ENCODE results near the gene NPY4R.
"Not testable (repeated sequence)": the region's sequence is repeated elsewhere in the genome, so short reads cannot be mapped to it uniquely, and the experiment has no call there.

The NPY4R gene, protein sequence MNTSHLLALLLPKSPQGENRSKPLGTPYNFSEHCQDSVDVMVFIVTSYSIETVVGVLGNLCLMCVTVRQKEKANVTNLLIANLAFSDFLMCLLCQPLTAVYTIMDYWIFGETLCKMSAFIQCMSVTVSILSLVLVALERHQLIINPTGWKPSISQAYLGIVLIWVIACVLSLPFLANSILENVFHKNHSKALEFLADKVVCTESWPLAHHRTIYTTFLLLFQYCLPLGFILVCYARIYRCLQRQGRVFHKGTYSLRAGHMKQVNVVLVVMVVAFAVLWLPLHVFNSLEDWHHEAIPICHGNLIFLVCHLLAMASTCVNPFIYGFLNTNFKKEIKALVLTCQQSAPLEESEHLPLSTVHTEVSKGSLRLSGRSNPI

GRCh38 chr10:46465765-46466164 is at the start of gene NPY4R:
Gene NPY4R (minus strand): TSS chr10:46465958. CDS start chr10:46462635, 3,323 bp downstream.
- H3K27ac Mint-ChIP-seq; H3K4me3 Mint-ChIP-seq; H3K27me3 Mint-ChIP-seq; H3K9me3 Mint-ChIP-seq (ENCODE audit: low read depth); H3K36me3 Mint-ChIP-seq; H3K4me1 Mint-ChIP-seq (ENCODE audit: low read depth): not testable (repeated sequence)

- no peaks in the 10 kb centered on the region for H3K4me1 Mint-ChIP-seq (ENCODE audit: low read depth)
- no peak overlapping the region for H3K4me3 Mint-ChIP-seq
- peaks cover 3% of the 10 kb centered on the region for H3K27me3 Mint-ChIP-seq
- no peaks in the 10 kb centered on the region for H3K36me3 Mint-ChIP-seq
- no peaks in the 10 kb centered on the region for H3K9me3 Mint-ChIP-seq (ENCODE audit: low read depth)
- no peak overlapping the region for H3K27ac Mint-ChIP-seq
These were observed 49.6 kb upstream of the NPY4R start for GRCh38 chr10:46515366-46515765.

- peaks cover 3% of the 10 kb centered on the region for H3K27me3 Mint-ChIP-seq
- no peaks in the 10 kb centered on the region for H3K4me1 Mint-ChIP-seq (ENCODE audit: low read depth)
- H3K9me3 Mint-ChIP-seq (ENCODE audit: low read depth), result no peaks in the 10 kb centered on the region
These were observed 49.1 kb upstream of the NPY4R start for GRCh38 chr10:46514899-46515298.

GRCh38 chr10:46514431-46514861 is 48.7 kb upstream of the NPY4R start:
- Mint-ChIP-seq H3K27me3 (peaks cover 3% of the 10 kb centered on the region), H3K9me3 (ENCODE audit: low read depth) (no peaks in the 10 kb centered on the region), H3K27ac (no peak overlapping the region), H3K36me3 (no peaks in the 10 kb centered on the region), H3K4me1 (ENCODE audit: low read depth) (no peaks in the 10 kb centered on the region), H3K4me3 (no peak overlapping the region)

More at GRCh38 chr10:46514899-46515298, 49.1 kb upstream of the NPY4R start:
- Mint-ChIP-seq H3K4me3 (no peak overlapping the region), H3K27ac (no peak overlapping the region), H3K36me3 (no peaks in the 10 kb centered on the region)

DNA sequence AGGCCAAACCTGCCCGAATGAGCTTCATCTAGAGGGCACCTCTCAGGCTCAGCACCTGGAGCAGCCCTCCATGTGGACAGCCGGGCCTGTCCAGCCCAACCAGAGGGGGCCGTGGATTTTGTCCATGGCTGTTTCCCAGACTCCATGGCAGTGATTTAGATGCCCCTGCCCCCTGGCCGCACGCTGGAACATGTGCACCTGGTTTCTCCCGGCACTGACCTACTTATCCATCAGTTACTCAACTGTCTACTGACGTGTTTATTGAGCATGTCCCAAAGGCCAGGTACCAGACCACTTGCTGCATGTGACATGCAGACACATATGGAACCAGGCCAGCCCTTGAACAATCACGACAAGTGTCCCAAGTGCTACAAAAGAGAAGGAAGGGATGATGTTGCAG is 47.6 kb upstream of the NPY4R start:
- not testable (repeated sequence) for H3K27ac Mint-ChIP-seq; H3K4me1 Mint-ChIP-seq (ENCODE audit: low read depth); H3K9me3 Mint-ChIP-seq (ENCODE audit: low read depth); H3K27me3 Mint-ChIP-seq; H3K4me3 Mint-ChIP-seq; H3K36me3 Mint-ChIP-seq

DNA sequence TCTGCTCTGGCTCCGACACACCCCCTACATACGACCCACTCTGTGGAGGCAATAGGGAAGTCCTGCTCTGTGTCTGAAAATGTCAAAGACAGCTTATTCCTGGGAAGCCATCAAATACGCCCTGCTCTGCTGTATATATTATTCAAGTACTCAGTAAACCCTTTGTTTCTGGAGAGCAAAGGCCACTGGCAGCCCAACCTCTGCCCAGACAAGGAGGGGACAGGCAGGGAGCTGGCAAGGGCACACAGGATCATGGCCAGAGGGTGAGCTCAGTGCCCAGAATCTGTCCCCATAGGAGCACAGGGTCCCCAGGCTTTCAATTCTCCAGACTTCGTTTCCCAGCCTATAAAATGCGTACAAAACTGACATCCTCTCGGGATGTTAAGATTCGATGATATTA is 47.0 kb upstream of the NPY4R start:
- not testable (repeated sequence) for H3K9me3 Mint-ChIP-seq (ENCODE audit: low read depth); H3K4me1 Mint-ChIP-seq (ENCODE audit: low read depth); H3K27me3 Mint-ChIP-seq; H3K36me3 Mint-ChIP-seq; H3K4me3 Mint-ChIP-seq; H3K27ac Mint-ChIP-seq

DNA sequence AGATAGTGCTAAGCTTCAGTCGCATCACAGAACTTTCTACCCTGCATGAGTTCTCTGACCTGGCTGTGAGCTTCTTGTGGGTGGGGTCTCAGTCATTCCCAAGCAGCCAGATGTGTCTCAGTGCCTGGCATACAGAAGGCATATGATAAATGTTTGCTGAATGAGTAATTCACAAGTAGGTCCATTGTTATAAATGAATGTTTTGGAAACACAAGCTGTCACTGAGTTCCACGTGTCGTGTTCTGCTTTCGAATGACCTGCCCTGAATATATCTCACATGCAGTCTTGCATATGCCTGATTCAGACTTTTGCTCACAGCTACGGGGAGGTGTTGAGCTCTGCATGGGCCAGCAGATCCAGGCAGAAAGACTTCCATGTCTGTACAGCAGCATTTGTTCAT is 46.2 kb upstream of the NPY4R start:
- not testable (repeated sequence) for H3K36me3 Mint-ChIP-seq; H3K9me3 Mint-ChIP-seq (ENCODE audit: low read depth); H3K4me3 Mint-ChIP-seq; H3K27ac Mint-ChIP-seq; H3K27me3 Mint-ChIP-seq; H3K4me1 Mint-ChIP-seq (ENCODE audit: low read depth)

DNA sequence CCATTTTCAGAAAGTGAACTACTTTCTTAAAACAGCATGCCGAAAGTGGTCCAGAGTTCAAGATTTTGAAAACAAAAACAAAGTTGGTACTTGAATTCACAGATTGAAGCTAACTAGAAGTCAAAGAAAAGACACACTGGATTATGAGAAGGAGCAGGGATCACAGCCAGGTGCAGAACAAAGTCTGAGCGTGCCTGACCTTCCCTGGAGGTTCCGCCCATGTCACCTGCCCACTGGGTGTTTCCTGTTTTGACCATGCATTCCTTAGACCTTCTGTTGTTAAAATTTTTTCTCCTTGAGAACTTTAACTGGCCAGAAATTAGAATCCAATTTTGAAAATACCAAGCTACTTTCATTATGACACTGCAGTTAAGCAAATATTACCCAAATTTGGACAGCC is 34.2 kb upstream of the NPY4R start:
- not testable (repeated sequence) for H3K4me1 Mint-ChIP-seq (ENCODE audit: low read depth); H3K9me3 Mint-ChIP-seq (ENCODE audit: low read depth); H3K36me3 Mint-ChIP-seq; H3K4me3 Mint-ChIP-seq; H3K27ac Mint-ChIP-seq; H3K27me3 Mint-ChIP-seq

DNA sequence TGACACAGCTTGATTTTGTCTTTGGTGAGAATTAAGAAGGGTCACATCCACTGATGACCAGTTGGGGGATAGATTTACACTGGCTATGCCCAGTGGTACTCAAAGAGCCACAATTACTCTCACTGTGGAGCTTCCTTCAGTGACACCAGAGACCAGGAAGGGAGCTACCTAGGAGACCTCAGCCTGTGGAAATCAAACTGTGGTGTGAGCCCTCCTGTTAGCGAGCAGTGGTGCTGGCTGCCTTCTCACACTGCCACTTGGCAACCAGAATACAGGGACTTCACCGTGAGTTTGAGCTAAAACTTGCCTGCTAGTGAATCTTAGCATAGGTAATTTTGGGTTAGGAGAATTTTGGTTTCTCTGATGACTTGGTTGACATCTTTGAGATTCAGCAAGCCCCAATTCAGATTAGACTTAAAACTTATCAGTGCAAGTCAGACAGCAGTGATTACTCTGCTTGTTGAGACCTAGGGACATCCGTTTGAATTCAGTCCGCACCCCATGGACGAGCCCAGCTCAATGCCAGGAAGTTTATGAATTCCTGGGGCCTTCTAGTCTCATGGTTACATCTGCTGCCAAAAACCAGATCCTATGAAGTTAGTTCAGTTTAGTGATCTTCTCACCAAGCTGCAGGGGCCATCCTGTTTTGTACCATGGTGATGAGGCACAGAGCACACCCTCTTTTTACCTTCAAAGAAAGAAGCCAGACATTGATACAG is 33.4 kb upstream of the NPY4R start:
- not testable (repeated sequence) for H3K9me3 Mint-ChIP-seq (ENCODE audit: low read depth); H3K36me3 Mint-ChIP-seq; H3K4me1 Mint-ChIP-seq (ENCODE audit: low read depth); H3K4me3 Mint-ChIP-seq; H3K27me3 Mint-ChIP-seq; H3K27ac Mint-ChIP-seq

DNA sequence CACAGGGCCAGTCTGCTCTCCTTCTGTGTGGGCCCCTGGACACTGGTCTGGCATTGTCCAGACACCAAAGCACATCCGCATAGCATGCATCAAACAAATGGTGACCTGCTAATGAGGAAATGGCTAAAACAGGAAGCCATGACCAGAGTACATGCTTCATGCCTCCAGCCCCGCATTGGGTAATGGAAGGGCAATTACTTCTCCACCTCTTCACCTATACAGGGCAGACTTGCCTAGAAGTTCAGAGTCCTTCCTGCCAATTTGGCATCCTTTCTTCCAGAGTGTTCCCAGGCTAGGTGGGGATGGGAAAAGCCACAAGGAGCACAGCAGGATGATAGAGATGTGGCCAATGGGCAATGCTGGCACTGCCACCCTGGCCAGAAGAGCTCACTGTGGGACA is 32.1 kb upstream of the NPY4R start:
- not testable (repeated sequence) for H3K4me1 Mint-ChIP-seq (ENCODE audit: low read depth); H3K27ac Mint-ChIP-seq; H3K27me3 Mint-ChIP-seq; H3K9me3 Mint-ChIP-seq (ENCODE audit: low read depth); H3K36me3 Mint-ChIP-seq; H3K4me3 Mint-ChIP-seq

DNA sequence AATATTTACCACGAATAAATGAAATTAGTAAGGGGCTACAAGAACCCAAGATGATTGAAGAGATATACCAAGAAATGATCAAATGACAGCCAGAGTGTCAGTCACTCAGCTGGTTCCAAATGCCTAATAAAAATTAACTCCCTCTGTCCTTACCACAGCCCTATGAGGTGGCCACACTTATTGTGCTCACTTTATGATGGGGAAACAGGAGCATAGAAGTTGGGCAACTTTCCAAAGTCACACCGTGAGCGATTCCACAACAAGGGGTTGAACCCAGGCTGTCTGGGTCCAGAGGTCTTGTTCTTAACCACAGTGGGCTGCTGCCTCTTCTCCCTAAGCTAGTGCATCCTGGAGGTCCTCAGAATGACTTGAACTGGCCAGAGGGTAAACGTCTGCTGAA is 31.6 kb upstream of the NPY4R start:
- not testable (repeated sequence) for H3K36me3 Mint-ChIP-seq; H3K4me3 Mint-ChIP-seq; H3K27ac Mint-ChIP-seq; H3K27me3 Mint-ChIP-seq; H3K4me1 Mint-ChIP-seq (ENCODE audit: low read depth); H3K9me3 Mint-ChIP-seq (ENCODE audit: low read depth)

- not testable (repeated sequence) for H3K4me1 Mint-ChIP-seq (ENCODE audit: low read depth); H3K27me3 Mint-ChIP-seq; H3K9me3 Mint-ChIP-seq (ENCODE audit: low read depth); H3K27ac Mint-ChIP-seq; H3K4me3 Mint-ChIP-seq; H3K36me3 Mint-ChIP-seq
These were observed 25.8 kb upstream of the NPY4R start for GRCh38 chr10:46491364-46492114.

DNA sequence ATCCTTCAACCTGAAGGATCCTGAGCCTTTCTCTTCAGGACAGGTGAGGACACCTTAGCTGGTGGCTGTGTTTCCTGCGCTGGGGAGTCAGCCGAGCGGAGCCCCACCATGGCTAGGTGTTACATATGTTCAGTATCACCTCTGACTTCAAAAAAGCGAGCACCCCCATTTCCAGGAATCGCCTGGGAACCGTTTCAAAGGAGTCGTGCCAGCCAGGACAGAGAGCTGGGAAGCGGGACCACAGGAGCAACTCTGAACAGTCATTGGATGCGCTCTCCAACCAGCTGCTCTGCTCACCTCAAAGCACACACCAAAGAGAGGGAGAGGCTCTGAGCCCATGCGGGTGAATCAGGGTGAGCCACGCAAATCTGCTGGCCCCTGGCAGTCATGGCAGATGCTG is 24.5 kb upstream of the NPY4R start:
- not testable (repeated sequence) for H3K4me3 Mint-ChIP-seq; H3K9me3 Mint-ChIP-seq (ENCODE audit: low read depth); H3K27ac Mint-ChIP-seq; H3K36me3 Mint-ChIP-seq; H3K27me3 Mint-ChIP-seq; H3K4me1 Mint-ChIP-seq (ENCODE audit: low read depth)

GRCh38 chr10:46486459-46486858 is 20.7 kb upstream of the NPY4R start:
- H3K9me3 Mint-ChIP-seq (ENCODE audit: low read depth); H3K27ac Mint-ChIP-seq; H3K27me3 Mint-ChIP-seq; H3K4me3 Mint-ChIP-seq; H3K36me3 Mint-ChIP-seq; H3K4me1 Mint-ChIP-seq (ENCODE audit: low read depth): not testable (repeated sequence)

DNA sequence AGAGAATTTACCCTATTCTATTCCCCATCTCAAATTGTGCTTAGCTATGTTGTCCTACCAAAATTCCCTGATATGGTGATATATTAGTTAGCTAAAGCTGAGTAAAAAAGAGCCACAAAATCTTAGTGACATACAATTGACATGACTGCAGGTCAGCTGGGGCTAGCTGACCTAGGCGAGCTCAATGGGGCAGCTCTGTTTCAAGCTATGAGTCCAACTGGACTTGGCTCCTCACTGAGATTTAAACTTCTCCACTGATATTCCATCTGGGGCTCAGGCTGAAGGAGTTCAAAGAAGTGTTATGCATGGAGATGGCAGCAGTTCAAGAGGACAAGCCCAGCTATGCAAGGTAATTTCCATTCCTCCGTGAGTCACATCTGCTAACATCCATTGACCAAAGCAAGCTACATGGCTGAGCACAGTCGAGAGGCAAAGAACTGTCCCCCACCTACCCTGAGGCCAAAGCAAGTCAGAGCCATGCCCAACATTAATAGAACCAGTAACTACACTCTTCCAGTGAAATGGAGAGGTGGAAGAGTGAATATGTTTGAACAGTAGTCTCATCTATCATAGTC is 9.1 kb upstream of the NPY4R start:
- H3K27me3 Mint-ChIP-seq; H3K4me1 Mint-ChIP-seq (ENCODE audit: low read depth); H3K4me3 Mint-ChIP-seq; H3K36me3 Mint-ChIP-seq; H3K9me3 Mint-ChIP-seq (ENCODE audit: low read depth); H3K27ac Mint-ChIP-seq: not testable (repeated sequence)
